Measurements from ENCODE around the gene DEFB110. TPM values are rescaled to one million over a fixed set of nuclear protein-coding genes. Genes with fewer than 3 reads are reported as not detected.

Gene DEFB110
- total RNA-seq, 1 donor from 2014 or later = not detected

Other genes starting within 250 kb of the DEFB110 start
- not detected for gene PGK2, start 234.7 kb downstream of the DEFB110 start, total RNA-seq (ENCODE audit: unreplicated experiment)
- not detected for gene CRISP1, start 155.5 kb downstream of the DEFB110 start, total RNA-seq (ENCODE audit: unreplicated experiment)
- not detected for gene DEFB114, start 57.8 kb downstream of the DEFB110 start, total RNA-seq (ENCODE audit: unreplicated experiment)
- gene DEFB113, start 52.4 kb downstream of the DEFB110 start, total RNA-seq (ENCODE audit: unreplicated experiment) = not detected
- not detected for gene DEFB112, start 27.9 kb upstream of the DEFB110 start, total RNA-seq (ENCODE audit: unreplicated experiment)